Fibroblast of pulmonary artery (primary cell): ENCODE measurements around the gene ERICH3.
A peak's percentile ranks its signal among the peaks of the same experiment; 100 is the strongest.

ENCODE experiments used
- DNase-seq: peaks from one replicate; pipeline ENCODE4 v3.0.0-alpha.2; 2010; ENCODE audit warnings: low read depth
- H3K4me3 ChIP-seq: replicated peaks from 2 replicates; pipeline ENCODE4 v1.5.1; 2011; ENCODE audit warnings: low read depth, mild to moderate bottlenecking, control low read depth, low read length, moderate library complexity
- CTCF ChIP-seq: IDR thresholded peaks from 2 replicates; pipeline ENCODE4 v1.5.1; 2011; ENCODE audit warnings: mild to moderate bottlenecking, control low read depth, low read length, inconsistent platforms; ENCODE audit errors: missing control alignments

Gene ERICH3, protein sequence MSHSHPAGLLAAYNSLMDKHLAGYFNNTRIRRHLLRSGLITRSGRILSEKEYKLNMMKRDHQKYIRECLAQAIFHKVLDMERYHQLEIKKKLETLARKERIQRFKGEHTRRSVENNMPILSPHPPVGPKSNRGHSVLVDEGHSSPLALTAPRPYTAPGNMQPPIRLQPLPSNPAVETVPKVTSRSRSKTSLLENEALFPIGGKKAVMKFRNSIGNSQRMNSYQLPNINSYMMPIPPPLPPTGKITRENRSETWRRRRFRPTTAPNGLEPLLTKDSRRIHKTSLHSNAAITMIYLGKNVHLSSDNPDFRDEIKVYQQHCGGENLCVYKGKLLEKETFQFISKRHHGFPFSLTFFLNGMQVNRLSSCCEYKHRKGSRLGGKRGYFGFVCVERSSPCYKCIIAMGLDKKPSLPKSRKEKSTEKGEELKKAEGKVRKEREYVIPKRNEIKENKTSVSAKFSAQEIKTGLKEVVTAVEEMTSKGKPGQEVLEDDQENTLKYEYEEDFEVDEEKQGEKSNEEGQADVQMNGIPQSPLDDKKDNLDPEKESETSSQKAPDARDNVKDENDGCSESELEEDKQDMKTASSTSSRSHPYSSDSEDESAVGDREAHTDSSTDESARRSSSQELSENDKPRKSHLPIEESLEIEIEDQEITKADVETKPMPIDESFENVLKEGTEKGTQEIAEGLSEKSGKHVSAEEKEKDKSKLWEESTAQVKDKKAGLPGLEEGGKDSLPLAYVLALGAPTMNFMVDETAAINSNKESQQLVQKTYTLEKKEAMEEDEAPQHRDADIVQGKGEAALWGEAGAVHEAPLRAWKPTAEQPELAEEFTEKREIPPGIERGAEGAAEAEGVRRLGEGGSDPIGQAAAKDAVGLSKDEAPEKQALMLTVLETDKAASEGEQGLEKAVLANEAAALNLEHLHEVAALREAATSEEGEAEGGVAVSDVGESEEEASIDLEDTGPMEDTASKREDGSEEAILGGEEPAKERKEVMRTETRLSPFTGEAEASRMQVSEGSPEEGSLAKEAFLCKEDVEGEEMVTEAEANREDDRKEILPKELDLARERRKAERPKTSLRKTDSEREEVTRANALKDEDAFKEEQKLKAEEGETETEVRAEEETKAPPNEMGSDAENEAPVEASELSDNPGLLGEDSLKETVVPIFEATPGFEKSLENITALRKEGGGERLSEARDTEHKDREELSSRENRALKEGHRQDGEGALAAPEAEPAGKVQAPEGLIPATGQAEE (N-terminal part only)

GRCh38 chr1:74673351-74674111 lies at the start of gene ERICH3:
TSS of gene ERICH3 (minus strand) at chr1:74673792. CDS start at chr1:74673519, 273 bp downstream.
- no peak for TF ChIP-seq CTCF
- H3K4me3 ChIP-seq = peak within 1 kb of the TSS; percentile 4
- no peak for DNase-seq

DNA sequence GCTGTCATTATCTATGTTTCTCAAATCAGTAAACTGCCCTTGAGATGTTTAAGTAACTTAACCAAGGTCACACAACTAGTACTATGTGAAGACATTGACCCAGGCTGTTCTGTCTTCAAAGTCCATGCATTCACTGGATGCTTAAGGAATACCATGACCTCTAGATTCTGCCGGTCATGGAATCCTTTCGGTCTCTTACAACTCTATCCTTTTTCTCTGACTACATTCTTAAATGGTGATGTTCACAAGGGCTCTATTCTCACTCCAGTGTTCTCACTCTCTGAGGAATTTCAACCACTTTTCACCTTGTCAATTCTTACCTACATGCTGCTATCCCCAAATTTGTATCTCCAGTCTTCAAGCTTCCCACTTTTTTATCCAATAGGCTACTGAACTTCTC lies 44.0 kb upstream of the ERICH3 start:
- H3K4me3 ChIP-seq = no peak overlapping the region
- no peak for TF ChIP-seq CTCF
- no peak for DNase-seq

- DNase-seq = no peak
- no peak overlapping the region for H3K4me3 ChIP-seq
- no peak for TF ChIP-seq CTCF
Measured at GRCh38 chr1:74716822-74717221, 43.2 kb upstream of the ERICH3 start.

- TF ChIP-seq CTCF = no peak
- H3K4me3 ChIP-seq = no peak overlapping the region
- DNase-seq = no peak
Measured at GRCh38 chr1:74715806-74716205, 42.2 kb upstream of the ERICH3 start.

- TF ChIP-seq CTCF = no peak
- no peak overlapping the region for H3K4me3 ChIP-seq
- no peak for DNase-seq
Measured at GRCh38 chr1:74715236-74715502, 41.6 kb upstream of the ERICH3 start.
